Dendritic cell treated with granulocyte-macrophage colony-stimulating factor and Interleukin-4, amounts not matched to agents 40 ng/mL and 50 ng/mL, for 4 days (primary cell): ENCODE measurements around the gene CGB7.
"Not testable (repeated sequence)": the region's sequence is repeated elsewhere in the genome, so short reads cannot be mapped to it uniquely, and the experiment has no call there.

Source experiments
- H3K27ac Mint-ChIP-seq: one replicate; pipeline ENCODE4 v1.8.0; 2022; ENCODE audit warnings: mild to moderate bottlenecking, mixed read lengths
- H3K27me3 Mint-ChIP-seq: one replicate; pipeline ENCODE4 v1.8.0; 2022; ENCODE audit warnings: mild to moderate bottlenecking, mixed read lengths
- H3K36me3 Mint-ChIP-seq: one replicate; pipeline ENCODE4 v1.8.0; 2022; ENCODE audit warnings: low read depth, mixed read lengths
- H3K4me1 Mint-ChIP-seq: one replicate; pipeline ENCODE4 v1.8.0; 2022; ENCODE audit warnings: low read depth, mixed read lengths
- H3K4me3 Mint-ChIP-seq: one replicate; pipeline ENCODE4 v1.8.0; 2022; ENCODE audit warnings: mild to moderate bottlenecking, moderate library complexity, mixed read lengths
- H3K9me3 Mint-ChIP-seq: one replicate; pipeline ENCODE4 v1.8.0; 2022; ENCODE audit warnings: mixed read lengths
- intact Hi-C: fragments of 100-400 bp; cut with micrococcal nuclease; formaldehyde crosslinking; loops from one replicate; pipeline ENCODE4 v1.15.0; 2022

Gene CGB7

DNA sequence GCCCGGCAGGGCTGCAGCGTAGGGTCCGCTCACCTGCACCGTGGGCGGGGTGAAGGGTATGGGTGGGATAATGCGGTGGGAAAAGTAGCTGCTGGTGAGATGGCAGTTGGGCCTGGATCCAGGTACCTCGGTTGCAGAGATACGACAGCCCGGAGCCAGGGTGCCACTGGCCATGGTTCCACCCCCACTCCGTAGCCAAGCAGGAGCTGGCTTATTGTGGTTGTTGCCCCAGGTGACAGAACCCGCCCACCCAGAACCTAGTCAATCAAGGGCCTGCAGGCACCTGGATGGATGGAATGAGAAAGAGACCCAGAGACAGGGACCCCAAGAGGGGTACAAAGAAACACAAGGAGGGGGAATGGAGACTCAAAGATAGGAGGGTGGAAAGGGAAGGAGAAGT lies 37.2 kb downstream of the CGB7 start:
- Mint-ChIP-seq H3K36me3 (peaks cover 16% of the 10 kb centered on the region), H3K4me3 (no peak overlapping the region), H3K27ac (no peak overlapping the region), H3K27me3 (peaks cover 48% of the 10 kb centered on the region), H3K9me3 (no peaks in the 10 kb centered on the region), H3K4me1 (peaks cover 19% of the 10 kb centered on the region)
- intact Hi-C loops, result no loop called here

DNA sequence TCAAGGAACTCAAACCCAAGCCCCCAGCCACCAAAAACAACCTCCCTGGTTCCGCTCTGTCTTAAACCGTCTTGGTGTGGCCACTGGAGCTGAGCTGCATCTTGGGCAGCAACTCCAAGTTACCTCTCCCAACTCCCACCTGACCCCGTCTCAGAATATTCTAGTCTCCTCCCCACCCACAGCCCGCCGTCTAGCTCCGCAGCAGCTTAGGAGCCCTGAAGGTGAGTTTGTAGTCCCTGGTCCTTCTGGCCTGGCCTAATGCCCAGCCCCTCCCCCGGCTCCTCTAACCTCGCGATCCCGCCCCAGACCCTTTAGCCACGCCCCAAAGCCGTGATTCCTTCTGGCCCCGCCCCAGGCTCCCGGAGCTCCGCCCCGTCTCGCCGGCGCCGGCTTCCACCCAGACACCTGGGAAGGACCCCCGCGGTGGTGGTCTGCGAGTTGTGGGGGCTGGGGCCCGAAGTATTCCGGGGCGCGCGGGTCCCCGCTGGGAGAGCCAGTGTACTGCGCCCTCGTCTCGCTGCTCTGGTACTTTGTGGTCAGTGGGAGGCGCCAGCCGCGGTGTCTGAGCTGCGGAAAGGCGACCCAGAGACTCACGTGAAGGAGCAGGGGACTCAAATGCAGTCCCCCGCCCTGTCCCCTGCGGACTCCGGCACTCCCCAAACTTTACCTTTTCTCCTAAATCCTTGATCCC lies 38.2 kb downstream of the CGB7 start:
- intact Hi-C loops, result no loop called here
- Mint-ChIP-seq H3K4me1 (peaks cover 19% of the 10 kb centered on the region), H3K27ac (peak overlapping the region; percentile 35), H3K4me3 (peak overlapping the region; percentile 81), H3K27me3 (peaks cover 48% of the 10 kb centered on the region), H3K36me3 (peaks cover 26% of the 10 kb centered on the region), H3K9me3 (no peaks in the 10 kb centered on the region)

DNA sequence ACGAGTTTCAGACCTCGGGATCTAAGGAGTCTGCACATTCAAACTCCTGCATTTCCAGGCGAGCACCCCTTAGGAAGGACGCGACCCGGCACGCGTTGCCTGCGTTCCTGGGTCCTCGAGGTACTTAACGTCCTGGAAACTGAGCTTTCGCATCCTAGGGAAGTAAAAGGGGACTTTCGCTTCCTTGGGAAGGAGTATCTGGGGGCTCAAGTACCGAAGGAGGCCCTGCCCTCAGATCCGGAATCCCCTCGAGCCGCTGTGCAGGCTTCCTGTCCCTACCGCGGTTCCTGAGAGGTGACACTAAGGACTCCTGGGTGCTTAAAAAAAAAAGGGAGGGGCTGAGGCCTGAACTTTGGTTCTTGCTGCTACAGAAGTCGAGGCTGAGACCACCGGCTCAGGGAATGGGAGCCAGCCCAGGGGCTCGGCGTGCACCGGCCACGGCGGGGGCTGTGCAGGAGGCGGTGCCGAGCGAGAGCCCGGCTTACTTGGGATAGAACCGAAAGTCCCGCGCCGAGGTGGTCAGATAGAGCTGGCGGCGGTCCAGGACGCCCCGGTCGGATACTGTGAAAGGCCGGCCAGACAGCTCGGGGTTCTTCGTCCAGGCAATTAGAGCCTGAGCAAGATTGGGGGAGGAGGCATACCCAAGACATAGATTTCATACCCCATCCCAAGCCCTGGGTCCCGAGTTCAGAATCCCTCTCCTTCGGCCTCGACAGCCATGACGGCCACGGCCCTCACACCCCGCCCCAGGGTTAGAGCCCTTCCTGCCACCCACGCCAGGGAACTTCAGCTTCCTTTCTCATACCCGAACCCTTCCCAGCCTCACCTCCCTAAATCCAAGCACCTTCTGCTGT lies 38.9 kb downstream of the CGB7 start:
- H3K9me3 Mint-ChIP-seq, intact Hi-C loops: not testable (repeated sequence)
- Mint-ChIP-seq H3K27me3 (peaks cover 48% of the 10 kb centered on the region), H3K4me3 (peak overlapping the region; percentile 81), H3K27ac (peak overlapping the region; percentile 35), H3K36me3 (peaks cover 33% of the 10 kb centered on the region), H3K4me1 (peaks cover 19% of the 10 kb centered on the region)

DNA sequence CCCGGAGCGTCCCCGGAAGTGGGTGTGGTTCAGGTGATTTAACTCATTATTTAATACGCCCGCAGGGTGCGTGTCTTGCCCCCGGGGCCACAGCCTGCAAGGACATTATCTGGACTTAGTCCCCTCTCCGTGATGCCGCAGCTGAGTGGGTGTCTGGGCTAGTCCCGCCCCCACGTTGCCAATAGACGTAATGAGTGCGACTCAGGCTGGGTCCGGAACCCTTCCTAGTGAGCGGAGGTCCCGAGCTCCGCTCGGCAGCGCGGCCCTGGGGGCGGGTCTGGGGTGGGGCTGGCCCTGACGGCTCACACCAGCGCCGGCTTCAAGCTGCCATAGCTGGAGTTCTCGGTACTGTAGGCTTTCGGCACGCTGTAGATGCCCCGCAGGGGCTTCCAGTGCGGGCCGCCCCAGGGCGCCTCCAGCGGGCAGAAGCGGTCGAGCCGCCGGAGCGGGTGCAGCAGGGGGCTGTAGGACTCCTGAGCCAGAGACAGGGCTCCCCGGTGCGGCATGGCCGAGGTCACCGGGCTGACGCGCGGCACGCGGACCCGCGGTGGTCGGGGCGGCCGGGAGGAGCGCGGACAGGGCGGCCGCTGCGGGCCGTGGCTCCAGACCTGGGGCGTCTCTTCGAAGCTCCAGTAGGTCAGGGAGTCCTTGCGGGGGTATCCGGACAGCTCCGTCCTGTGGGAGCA lies 39.7 kb downstream of the CGB7 start:
- peaks cover 42% of the 10 kb centered on the region for H3K36me3 Mint-ChIP-seq
- H3K4me1 Mint-ChIP-seq, result peaks cover 19% of the 10 kb centered on the region
- H3K4me3 Mint-ChIP-seq, result peak overlapping the region; percentile 81
- H3K9me3 Mint-ChIP-seq, result no peaks in the 10 kb centered on the region
- H3K27ac Mint-ChIP-seq, result no peak overlapping the region
- H3K27me3 Mint-ChIP-seq, result peaks cover 48% of the 10 kb centered on the region
- intact Hi-C loops, result no loop called here

DNA sequence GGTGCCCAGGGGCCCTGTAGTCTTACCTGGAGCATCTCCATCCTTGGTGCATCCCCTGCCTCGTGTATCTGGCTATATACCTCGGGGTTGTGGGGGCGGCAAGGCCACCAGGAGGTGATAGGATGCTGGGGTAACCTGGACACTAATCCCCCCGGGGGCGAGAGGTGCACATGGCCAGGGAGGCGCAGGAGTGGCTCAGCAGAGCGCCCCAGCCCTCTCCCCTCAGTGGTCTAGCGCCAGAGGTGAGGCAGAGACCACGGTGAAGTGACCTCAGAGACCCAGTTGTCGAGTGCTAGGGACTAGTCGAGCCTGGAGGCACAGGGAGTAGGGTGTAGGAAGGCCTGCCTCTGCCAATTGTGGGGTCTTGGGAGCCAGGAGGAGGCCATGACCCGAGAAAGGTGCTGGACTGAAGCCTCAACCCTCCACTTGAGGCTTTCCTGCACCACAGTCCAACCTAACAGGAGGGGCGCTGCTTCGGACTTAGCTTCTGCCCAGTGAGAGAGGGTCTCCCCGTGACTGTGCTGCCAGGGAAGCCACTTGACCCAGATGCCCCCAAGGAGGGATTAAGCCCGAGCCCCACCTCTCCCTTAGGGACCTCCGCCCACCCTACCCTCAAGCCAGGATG lies 40.4 kb downstream of the CGB7 start, which contains the start of gene LHB:
Gene LHB, minus strand, starts transcription at position 51 of the 625 bp plus-strand sequence. Its CDS starts 10 bp downstream, at position 41.
- H3K9me3 Mint-ChIP-seq, result no peaks in the 10 kb centered on the region
- no peak within 1 kb of the TSS for H3K27ac Mint-ChIP-seq
- H3K4me3 Mint-ChIP-seq, result peak within 1 kb of the TSS; percentile 81
- peaks cover 19% of the 10 kb centered on the region for H3K4me1 Mint-ChIP-seq
- intact Hi-C loops, result no loop called here
- peaks cover 48% of the 10 kb centered on the region for H3K36me3 Mint-ChIP-seq
- peaks cover 48% of the 10 kb centered on the region for H3K27me3 Mint-ChIP-seq

DNA sequence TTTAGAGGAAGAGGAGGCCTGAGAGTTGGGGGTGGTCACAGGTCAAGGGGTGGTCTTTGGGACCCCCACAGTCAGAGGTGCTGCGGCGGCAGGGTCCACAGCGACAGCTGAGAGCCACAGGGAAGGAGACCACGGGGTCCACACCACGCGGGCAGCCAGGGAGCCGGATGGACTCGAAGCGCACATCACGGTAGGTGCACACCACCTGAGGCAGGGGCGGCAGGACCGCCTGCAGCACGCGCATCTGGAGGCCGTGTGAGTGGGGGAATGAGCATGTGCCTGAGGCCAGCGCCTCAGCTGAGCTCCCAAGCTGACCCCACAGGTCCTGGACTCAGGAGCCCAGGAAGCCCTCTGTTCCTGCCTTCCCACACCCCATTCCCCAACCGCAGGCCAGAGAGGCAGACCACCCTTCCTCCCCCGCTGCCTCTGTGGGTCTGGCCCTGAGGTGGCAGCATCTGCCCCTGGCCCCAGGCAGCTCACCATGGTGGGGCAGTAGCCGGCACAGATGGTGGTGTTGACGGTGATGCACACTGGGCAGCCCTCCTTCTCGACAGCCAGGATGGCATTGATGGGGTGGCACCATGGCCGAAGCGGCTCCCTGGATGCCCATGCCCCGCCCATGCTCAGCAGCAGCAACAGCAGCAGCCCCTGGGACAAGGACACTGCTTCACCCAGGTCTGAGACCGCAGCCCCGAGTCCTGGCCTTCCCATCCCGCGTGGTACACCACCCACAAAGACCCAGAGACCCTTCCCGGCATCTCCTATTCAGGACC lies 41.3 kb downstream of the CGB7 start:
- Mint-ChIP-seq H3K4me1 (peaks cover 19% of the 10 kb centered on the region), H3K27ac (no peak overlapping the region), H3K36me3 (peaks cover 57% of the 10 kb centered on the region), H3K4me3 (no peak overlapping the region), H3K27me3 (peaks cover 43% of the 10 kb centered on the region), H3K9me3 (no peaks in the 10 kb centered on the region)
- intact Hi-C loops, result no loop called here

DNA sequence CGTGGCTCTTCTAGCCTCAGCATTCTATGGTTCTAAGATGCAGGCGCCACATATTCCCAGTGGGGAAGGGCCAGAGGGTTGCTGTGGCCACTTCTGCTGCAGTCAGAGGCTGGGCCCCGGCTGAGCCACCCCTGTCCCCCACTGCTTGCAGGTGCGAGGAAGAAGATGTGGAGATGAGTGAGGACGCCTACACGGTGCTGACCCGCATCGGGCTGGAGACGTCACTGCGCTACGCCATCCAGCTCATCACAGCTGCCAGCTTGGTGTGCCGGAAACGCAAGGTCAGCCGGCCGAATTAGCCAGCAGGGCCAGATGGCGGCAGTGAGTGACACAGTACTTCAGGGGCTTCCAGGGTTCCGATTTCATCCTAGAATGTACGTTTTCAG lies 42.7 kb downstream of the CGB7 start:
- Mint-ChIP-seq H3K9me3 (no peaks in the 10 kb centered on the region), H3K4me3 (no peak overlapping the region), H3K36me3 (peaks cover 71% of the 10 kb centered on the region), H3K27ac (no peak overlapping the region), H3K4me1 (peaks cover 15% of the 10 kb centered on the region), H3K27me3 (peaks cover 29% of the 10 kb centered on the region)
- intact Hi-C loops, result no loop called here

DNA sequence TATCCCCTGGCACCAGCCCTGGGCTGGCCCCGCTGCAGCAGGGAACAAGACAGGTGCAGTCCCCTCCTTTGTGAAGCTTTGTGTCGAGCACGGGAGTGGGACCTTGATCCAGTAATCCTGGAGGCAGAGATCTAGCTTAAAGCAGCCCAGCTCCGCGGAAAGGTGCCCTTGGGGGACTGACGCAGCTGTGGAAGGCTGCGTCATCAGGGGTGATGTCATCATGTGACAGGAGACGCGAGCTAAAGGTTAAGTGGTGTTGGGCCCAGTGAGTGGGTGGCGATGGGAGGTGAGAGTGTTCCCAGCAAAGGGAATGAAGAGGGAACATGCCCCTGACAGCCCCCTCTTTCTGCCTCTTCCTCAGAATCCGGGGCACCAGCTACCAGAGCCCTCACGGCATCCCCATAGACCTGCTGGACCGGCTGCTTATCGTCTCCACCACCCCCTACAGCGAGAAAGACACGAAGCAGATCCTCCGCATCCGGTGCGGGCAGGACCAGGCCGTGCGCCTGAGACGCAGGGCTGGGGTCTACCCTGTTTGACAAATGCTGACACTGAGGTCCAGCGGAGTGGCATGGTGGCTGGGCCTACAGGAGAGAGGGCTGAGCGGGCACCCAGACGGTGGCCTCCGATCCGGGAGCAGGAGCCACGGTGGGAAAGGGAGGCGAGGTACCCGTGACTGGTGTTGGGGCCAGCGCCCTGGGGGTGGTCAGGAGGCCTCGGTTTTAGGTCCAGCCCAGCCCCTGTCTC lies 43.3 kb downstream of the CGB7 start:
- peaks cover 77% of the 10 kb centered on the region for H3K36me3 Mint-ChIP-seq
- H3K4me3 Mint-ChIP-seq, result no peak overlapping the region

DNA sequence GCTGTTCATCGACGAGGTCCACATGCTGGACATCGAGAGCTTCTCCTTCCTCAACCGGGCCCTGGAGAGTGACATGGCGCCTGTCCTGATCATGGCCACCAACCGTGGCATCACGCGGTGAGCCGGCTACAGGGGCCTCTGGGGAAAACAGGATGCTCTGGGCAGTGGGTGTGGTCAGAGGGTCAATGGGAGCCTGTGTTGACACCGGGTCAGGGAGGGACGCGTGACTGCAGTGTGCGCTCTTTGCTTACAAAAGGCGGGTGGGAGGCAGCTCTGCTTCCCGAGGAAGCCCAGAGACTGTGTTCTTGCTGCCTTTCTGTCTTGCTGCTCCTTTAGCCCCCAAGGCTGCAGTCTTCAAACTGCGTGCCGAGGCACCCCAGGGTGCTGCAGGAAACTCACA lies 46.4 kb downstream of the CGB7 start:
- Mint-ChIP-seq H3K36me3 (peaks cover 99% of the 10 kb centered on the region), H3K4me1 (no peaks in the 10 kb centered on the region), H3K27ac (no peak overlapping the region), H3K27me3 (no peaks in the 10 kb centered on the region), H3K4me3 (no peak overlapping the region), H3K9me3 (no peaks in the 10 kb centered on the region)
- intact Hi-C loops, result no loop called here

More for the DNA sequence above, 43.3 kb downstream of the CGB7 start:
- Mint-ChIP-seq H3K9me3 (no peaks in the 10 kb centered on the region), H3K4me1 (peaks cover 10% of the 10 kb centered on the region), H3K27me3 (peaks cover 23% of the 10 kb centered on the region), H3K27ac (no peak overlapping the region)
- intact Hi-C loops, result no loop called here

DNA sequence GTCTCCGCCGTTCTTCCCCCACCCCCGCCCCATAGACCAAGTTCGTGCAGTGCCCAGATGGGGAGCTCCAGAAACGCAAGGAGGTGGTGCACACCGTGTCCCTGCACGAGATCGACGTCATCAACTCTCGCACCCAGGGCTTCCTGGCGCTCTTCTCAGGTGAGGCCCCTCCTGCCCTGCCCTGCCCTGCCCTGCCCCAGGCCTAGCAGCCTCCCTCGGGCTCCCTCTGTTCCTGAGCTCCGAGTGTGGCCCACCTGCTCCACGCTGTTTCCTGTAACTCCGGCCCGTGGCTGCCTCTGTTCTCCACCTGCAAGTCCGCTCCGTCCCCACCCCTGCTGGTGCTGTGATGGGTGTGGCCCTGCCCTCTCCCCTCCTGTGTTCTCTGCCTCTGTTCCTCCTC lies 47.1 kb downstream of the CGB7 start:
- Mint-ChIP-seq H3K4me3 (no peak overlapping the region), H3K36me3 (peaks cover 99% of the 10 kb centered on the region), H3K27me3 (no peaks in the 10 kb centered on the region), H3K4me1 (no peaks in the 10 kb centered on the region), H3K27ac (no peak overlapping the region), H3K9me3 (no peaks in the 10 kb centered on the region)
- intact Hi-C loops, result no loop called here

DNA sequence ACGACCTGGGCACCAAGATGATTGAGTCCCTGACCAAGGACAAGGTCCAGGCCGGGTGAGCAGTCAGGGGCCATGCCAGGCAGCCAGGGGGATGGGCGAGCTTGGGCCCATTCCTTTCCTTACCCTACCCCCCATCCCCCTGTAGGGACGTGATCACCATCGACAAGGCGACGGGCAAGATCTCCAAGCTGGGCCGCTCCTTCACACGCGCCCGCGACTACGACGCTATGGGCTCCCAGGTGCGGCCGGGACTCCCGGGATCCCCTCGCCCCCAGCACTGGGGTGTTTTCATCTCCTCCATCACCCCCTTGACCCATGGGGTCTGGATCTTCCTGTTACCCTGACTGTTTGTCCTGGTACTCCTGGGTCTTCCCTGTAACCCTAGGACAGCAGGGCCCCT lies 47.7 kb downstream of the CGB7 start:
- H3K4me3 Mint-ChIP-seq, result no peak overlapping the region
- peaks cover 99% of the 10 kb centered on the region for H3K36me3 Mint-ChIP-seq
- H3K4me1 Mint-ChIP-seq, result no peaks in the 10 kb centered on the region
- no peak overlapping the region for H3K27ac Mint-ChIP-seq
- no peaks in the 10 kb centered on the region for H3K27me3 Mint-ChIP-seq
- intact Hi-C loops, result no loop called here
- H3K9me3 Mint-ChIP-seq, result no peaks in the 10 kb centered on the region

DNA sequence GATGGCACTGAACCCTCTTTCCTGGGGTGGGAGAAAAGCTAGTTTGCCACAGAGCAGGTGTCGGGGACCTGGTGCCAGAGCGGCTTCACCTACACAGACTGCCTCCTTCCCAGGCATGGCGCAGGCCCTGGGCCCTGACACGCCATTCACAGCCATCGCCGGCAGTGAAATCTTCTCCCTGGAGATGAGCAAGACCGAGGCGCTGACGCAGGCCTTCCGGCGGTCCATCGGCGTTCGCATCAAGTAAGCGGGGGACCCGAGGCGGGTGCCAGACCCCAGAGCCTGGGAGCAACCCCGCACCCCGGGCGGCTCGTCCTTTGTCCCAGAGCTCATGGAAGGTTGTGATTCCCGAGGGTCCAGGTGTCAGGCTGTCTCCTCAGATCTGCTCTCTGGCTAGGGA lies 50.6 kb downstream of the CGB7 start:
- Mint-ChIP-seq H3K4me1 (no peaks in the 10 kb centered on the region), H3K9me3 (no peaks in the 10 kb centered on the region), H3K27me3 (no peaks in the 10 kb centered on the region), H3K27ac (no peak overlapping the region), H3K4me3 (no peak overlapping the region), H3K36me3 (peaks cover 98% of the 10 kb centered on the region)
- intact Hi-C loops, result no loop called here
